Measurements from ENCODE around the gene PNPLA3. TPM values are rescaled to one million over a fixed set of nuclear protein-coding genes. Genes with fewer than 3 reads are reported as not detected.
A peak's percentile ranks its signal among the peaks of the same experiment; 100 is the strongest.

Gene PNPLA3, protein sequence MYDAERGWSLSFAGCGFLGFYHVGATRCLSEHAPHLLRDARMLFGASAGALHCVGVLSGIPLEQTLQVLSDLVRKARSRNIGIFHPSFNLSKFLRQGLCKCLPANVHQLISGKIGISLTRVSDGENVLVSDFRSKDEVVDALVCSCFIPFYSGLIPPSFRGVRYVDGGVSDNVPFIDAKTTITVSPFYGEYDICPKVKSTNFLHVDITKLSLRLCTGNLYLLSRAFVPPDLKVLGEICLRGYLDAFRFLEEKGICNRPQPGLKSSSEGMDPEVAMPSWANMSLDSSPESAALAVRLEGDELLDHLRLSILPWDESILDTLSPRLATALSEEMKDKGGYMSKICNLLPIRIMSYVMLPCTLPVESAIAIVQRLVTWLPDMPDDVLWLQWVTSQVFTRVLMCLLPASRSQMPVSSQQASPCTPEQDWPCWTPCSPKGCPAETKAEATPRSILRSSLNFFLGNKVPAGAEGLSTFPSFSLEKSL
- 0.96 and 2.0 TPM in 2 replicates for total RNA-seq (2014; rRNA removed; shearing (Covaris generic))

DNA sequence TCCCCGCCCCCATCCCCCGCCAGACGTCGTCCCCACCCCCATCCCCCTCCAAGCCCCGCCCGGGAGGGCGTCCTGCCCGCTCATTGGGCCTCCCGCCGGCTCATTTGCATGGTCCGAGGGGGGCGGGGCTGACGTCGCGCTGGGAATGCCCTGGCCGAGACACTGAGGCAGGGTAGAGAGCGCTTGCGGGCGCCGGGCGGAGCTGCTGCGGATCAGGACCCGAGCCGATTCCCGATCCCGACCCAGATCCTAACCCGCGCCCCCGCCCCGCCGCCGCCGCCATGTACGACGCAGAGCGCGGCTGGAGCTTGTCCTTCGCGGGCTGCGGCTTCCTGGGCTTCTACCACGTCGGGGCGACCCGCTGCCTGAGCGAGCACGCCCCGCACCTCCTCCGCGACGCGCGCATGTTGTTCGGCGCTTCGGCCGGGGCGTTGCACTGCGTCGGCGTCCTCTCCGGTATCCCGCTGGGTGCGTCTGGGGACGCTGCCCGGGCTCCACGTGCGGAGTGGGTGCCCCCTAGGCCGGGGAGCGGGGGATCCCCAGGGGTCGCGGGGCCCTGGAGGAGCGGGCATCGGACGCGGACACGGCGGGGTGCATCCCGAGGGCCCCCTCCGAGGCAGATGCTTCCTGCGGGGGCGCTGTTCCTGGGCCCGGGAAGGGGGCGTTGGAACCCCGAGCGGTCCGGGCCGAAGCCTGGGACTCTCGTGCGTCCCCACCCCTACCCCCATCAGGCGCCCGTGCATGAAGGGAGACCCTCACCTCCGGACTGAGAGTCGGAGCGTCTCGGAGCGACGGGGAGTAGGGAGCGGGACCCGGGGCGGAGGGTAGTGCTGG lies at the start of gene PNPLA3:
TSS of gene PNPLA3 (plus strand) at position 175 of the 834 bp plus-strand sequence. CDS start at position 282, 107 bp downstream.
- DNase-seq (ENCODE audit: low spot score): peak; percentile 34

GRCh38 chr22:43876866-43877509 lies 46.6 kb upstream of the PNPLA3 start:
- no peak for DNase-seq (ENCODE audit: low spot score)

DNA sequence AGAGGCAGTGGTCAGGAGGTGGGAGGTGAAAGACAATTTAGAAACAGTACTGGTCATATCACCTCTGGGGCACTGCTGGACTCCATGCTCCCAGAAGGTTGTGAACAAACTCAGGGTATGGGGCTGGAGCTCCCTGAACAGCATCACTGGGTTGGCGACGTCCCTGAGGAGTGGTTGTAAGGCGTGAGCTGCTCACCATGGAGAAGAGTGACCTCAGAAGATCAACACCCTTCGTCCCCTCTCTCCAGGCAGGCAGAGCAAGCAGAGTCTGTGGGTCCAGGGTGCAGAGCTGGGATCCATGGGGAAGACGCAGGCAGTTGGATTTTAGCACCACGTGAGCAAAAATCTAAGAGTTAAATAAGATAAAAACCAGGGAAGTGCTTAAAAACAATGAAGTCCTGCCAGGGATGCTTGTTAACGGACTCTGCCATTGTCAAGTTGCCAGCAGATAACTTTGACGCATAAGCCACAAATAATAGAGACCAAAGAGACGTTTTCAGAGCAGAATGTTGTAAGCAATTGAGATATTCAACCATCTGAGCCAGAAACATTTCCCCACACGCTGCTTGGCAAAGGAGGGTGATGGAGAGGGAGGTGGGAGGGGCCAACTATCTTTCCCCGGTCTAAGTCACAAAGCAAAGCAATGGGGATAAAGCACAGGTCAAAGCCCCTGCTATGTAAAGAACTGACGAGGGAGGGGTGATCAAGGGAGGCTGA lies 45.4 kb upstream of the PNPLA3 start:
- DNase-seq (ENCODE audit: low spot score): no peak

- no peak for DNase-seq (ENCODE audit: low spot score)
Observed at GRCh38 chr22:43878831-43879550, 44.6 kb upstream of the PNPLA3 start.

- no peak for DNase-seq (ENCODE audit: low spot score)
Observed at GRCh38 chr22:43879901-43880540, 43.6 kb upstream of the PNPLA3 start.

GRCh38 chr22:43880541-43880991 lies 43.0 kb upstream of the PNPLA3 start:
- DNase-seq (ENCODE audit: low spot score): no peak

DNA sequence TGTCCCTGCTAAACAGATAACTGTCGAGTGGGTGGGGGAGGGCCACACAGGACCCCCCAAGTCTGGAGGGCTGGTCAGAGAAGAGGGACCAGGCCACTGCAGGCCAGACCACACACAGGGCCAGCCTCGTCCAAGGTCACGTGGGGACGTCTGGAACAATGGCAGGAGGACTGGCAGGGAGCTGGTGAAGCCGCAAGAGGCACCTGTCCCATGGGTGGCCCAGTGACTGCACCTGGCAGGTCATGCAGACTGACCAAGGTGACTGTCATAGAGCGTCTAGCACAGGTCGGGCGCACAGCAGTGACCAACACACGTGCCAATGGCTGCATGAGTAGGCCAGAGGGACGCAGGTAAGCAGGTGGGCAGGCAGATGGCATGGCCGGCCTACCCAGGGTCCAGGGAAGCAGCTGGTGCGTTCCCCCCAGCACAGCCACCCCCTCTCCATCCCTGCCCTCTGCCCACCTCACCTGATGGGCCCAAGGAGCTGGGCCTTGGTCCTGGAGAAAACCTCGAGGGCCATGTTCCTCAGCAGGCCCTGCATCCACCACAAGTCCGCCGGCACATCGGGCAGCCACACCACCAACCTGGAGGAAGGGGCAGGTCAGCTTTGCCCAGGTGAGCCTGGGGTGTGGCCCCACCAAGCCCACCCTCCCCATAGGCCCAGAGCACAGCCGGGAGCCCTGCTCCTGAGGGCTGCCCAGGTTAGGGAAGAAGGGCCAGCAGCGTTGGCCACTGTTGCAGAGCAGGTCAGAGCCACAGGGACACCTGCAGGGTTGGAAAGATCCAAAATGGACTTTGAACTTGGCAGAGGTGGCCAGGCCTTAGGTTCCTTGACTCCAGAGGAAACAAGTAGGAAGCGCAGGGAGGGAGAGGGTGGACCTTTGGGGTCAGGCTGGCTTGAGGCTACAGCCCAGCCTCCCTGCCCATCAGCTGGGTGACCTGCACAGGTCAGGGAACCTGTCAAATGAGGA lies 42.2 kb upstream of the PNPLA3 start:
- no peak for DNase-seq (ENCODE audit: low spot score)

- DNase-seq (ENCODE audit: low spot score): no peak
Observed at GRCh38 chr22:43882122-43882767, 41.4 kb upstream of the PNPLA3 start.

- peak; percentile 66 for DNase-seq (ENCODE audit: low spot score)
Observed at GRCh38 chr22:43883012-43883661, 40.5 kb upstream of the PNPLA3 start.

GRCh38 chr22:43883719-43884415 lies 39.7 kb upstream of the PNPLA3 start:
- no peak for DNase-seq (ENCODE audit: low spot score)

- DNase-seq (ENCODE audit: low spot score): no peak
Observed at GRCh38 chr22:43884600-43885318, 38.8 kb upstream of the PNPLA3 start.

DNA sequence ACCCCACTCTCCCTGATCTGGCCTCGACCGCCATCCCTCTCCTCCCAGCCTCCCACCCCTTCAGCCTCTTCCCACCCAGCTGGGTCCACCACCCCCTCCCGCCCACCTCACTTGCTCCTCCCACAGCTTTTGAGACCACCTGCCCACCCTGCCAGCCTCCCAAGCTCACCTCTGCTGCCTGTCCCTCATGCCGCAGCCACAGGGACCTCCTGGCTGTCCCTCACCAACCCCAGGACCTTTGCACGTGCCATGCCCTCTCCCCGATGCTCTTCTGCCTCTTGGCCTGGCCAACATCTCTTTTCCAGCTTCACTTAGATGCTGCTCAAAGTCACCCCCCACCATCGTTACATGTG lies 38.3 kb upstream of the PNPLA3 start:
- no peak for DNase-seq (ENCODE audit: low spot score)

- no peak for DNase-seq (ENCODE audit: low spot score)
Observed at GRCh38 chr22:43885786-43886185, 37.8 kb upstream of the PNPLA3 start.

DNA sequence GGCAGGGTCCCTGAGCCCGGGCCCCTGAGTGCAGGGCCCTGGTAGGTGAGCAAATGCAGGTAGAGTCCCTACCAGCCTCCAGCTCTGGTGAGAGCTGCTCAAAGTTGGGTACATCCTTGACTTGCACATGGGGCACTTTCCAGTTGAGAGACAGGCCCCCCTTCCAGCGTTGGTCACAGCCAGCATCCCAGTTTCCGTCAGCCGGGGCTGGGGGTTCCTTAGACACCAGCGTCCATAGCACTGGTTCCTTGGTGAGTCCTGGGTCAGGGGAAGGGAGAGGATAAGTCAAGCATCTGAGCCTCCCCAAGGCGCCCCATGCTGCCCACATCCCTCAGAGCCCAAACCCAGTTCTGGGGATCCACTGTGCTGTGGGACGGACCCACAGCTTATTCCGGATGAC lies 37.4 kb upstream of the PNPLA3 start:
- no peak for DNase-seq (ENCODE audit: low spot score)

DNA sequence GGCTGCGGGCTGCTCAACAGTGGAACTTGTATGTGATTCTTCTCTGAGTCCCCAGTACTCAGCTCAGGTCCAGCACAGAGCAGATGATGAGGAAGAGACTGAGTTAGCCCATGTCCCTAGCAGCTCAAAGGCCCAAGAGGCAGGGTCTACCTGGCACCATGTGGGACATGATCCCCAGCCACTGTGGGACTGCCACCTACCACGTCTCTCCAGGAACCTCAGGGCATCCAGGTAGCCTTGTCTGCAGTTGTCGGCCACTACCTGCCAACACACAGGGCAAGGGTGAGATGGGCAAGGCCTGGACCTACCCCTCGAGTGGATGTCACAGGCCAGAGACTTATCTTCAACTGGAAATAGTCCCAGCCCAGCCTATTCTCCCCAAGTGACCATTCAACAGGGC lies 36.2 kb upstream of the PNPLA3 start:
- no peak for DNase-seq (ENCODE audit: low spot score)

DNA sequence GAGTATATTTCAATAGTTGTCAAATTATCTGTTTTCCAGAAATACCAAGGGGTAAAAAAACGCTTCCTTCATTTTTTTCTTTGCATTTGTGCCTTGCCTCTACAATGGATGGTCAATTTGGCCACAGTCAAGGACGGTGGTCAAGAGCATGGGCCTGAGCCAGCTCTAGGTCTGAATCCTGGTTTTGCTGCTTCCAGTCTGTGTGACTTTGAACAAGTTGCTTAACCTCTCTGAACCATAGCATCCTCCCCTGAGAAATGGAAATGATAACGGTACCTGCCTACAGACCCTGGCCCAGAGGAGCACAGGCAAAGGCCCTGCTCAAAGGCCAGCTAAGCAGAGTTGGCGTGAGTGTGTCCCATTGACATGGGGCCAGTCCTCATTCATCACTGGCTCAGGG lies 34.9 kb upstream of the PNPLA3 start:
- no peak for DNase-seq (ENCODE audit: low spot score)
